NOMO-1 treated with DMSO at 0.1 percent for 48 hours (cell line): ENCODE results near the gene ACRBP.
"Not testable (repeated sequence)": the region's sequence is repeated elsewhere in the genome, so short reads cannot be mapped to it uniquely, and the experiment has no call there.

Experiments used
- DNase-seq: peaks from one replicate; lab custom pipeline; 2025; ENCODE audit not compliant: unreplicated experiment; lab: John Stamatoyannopoulos, UW

The ACRBP gene

GRCh38 chr12:6618483-6619225 is 28.6 kb downstream of the ACRBP start:
- no peak for DNase-seq

GRCh38 chr12:6615802-6616201 is 31.4 kb downstream of the ACRBP start:
- DNase-seq, result no peak

GRCh38 chr12:6614513-6615172 is 32.6 kb downstream of the ACRBP start:
- DNase-seq, result no peak

DNA sequence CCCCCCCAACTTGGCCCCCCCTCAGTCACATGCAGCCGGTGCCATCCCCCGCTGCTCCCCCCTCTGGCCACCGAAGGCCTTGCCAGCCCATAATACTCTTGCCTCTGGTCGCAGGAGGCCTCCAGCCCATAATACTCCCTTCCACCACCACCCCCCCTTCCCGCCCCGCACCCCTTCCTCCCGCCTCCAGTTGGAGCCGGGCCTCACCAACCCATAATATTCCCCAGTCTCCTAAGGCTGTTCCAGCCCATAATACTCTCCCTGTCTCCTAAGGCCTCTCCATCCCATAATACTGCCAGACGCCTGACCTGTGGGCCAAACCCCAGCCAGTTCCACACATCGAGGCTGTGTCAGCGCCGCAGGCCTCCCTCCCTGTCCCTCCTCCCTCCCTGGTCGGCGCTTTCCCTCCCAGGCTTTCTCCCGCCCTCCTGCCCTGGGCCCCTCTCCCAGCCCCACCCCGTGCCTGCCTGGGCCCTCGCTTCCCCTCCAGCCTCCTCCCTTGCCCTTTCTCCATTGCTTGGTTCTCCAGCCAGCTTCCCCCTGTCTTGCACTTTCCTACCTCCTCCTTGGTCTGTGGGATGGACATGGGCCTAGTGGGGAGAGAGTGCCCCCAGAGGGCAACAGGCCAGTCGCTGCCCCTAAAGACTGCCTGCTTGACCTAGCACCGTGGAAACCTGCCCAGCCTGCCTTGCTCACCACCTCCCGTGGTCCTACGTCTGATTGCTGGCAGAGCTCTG is 33.3 kb downstream of the ACRBP start:
- DNase-seq, result peak; percentile 99

- DNase-seq, result peak; percentile 85
These were observed 34.0 kb downstream of the ACRBP start for GRCh38 chr12:6613015-6613775.

GRCh38 chr12:6612652-6613014 is 34.6 kb downstream of the ACRBP start:
- no peak for DNase-seq

- no peak for DNase-seq
These were observed 35.0 kb downstream of the ACRBP start for GRCh38 chr12:6612247-6612646.

DNA sequence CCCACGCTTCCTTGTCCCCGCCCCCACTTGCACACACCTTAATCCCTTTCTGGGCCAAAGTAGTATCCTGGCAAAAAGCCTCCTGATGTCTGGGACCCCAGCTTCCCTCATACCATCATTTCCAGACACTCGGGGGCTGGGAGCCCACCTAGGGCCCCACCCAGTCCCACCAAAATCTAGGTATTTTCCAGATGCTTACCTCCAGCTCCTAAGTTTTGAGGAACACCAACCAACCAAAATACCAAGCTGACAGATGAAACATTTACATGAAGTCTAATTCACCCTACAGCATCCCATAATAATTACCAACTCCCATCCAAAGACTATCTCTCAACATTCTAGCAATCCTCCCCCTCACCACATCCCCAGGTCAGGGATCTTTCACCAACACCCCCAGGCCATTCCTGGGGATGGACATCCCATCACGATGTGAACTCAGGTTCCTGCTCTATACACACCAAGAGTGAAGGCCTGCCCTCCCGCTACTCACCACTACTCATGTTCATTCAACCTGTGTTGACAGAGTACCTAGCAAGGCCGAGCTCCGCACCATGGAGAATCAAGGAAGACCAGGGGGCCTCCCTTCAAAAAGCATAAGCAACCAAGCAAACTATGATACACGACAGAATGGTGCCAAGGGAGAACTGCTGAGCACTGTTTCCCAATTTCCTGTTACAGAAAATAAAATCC is 38.5 kb downstream of the ACRBP start:
- DNase-seq, result no peak

DNA sequence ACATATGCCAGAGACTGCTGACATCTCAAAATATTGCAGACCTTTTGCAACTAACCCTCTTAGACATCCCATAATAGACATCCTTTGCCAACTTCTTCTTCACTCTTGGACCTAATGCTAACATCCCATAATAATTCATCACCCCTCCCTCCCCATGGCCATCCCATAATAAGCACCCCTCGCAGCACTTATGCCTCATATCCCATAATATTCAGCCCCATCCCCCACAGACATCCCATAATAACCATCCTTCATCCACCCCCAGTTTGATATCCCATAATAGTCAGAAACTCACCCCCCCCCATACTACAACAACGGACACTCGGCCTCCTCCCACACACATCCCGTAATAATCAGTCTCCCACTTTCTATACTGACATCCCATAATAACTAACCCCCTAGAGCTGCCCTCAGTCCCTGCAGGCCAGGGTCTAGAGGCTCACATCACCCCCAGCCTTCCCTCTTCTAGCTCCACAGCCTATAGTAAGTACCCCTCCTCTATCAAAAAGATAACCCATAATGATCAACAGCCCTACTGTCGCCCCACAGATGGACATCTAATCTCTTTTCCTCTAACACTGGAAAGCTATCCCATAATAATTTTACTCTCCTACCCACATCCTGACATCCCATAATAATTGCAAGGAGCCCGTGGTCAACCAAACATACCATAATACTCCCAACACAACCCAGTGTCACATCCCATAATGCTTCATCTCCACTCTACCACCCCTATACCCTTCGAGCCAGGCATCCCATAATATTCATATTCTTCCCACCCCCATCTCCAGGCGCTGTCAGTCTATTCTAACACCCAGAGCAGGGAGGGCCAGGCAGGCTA is 39.3 kb downstream of the ACRBP start:
- peak; percentile 69 for DNase-seq

DNA sequence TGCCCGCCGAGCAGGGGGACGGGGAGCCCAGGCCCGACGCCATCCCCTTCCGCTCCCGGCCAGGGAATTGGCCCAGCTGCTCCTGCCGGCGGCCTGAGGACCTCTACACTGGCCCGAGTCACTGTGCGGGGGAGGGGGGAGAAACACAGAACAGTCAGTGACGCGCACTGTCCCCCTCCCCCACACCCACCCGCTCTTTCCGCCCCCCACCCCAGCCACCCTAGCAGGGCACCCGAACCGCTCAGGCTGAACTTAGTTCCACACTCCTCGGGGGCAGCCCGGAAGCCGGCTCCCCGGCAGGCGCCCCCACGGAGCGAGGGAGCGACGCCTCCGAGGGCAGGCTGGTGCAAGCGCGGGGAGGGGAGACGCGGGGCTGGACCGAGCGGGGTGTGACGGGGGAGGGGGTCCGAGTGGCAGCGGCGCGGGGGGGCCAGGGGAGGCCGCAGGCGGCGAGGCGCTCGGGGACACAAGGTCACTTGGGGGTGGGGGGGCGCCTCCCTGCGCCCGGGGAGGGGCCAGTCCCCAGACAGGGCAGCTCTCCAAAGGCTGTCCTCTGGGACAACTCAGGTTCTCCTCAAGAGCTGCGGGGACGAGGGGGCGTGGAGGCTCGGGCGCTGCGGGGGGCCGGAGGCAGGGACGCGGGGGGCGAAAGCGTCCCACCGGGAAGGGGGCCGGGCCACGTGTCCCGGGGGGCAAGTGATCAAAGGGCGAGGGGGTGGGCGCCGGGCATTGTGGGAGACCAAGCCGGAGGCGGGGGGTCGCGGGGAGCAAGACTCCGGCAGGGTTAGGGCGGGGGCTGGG is 40.7 kb downstream of the ACRBP start:
- DNase-seq, result no peak

DNA sequence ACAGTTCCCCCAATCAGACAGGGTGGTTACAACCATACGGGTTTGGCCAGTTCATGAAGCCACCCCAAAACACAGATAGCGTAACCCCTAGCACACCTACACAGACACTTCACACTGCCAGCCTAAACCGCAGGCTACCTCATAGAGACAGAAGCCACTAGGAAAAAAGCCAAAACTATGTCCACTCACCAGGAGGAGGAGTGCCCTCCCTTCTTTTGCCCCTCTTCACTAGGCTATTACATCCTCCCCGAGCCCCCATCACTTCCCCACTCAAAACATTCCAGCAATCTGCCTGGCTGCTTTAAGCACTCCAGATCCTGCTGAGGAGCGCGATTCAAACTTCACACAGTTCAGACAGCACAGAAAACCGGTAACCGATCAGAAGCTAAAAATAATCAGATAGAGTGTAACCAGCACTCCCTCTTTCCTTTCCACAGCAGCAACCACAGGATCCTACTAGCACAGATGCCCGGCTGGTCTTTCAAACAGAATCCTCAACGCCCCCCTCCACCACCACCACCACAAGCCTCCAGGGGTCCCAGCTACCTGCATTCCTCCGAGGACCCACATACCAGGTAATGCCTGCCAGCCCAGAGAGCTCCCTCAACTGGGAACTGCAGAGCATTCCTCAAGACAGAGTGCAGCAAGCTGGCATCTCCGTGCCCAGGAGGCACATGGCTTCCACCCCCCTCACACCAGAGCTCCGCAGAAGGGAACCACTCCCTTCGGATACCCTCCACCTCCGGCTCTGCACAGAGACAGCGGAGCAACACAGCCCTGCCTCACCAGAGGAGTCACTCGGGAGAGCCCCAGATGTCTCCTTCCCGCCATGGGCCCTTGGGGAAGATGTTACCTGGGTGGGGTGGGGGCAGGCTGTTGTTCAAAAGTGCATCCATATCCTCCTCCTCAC is 41.6 kb downstream of the ACRBP start:
- DNase-seq, result no peak

GRCh38 chr12:6604259-6605029 is 42.8 kb downstream of the ACRBP start:
- DNase-seq, result no peak

DNA sequence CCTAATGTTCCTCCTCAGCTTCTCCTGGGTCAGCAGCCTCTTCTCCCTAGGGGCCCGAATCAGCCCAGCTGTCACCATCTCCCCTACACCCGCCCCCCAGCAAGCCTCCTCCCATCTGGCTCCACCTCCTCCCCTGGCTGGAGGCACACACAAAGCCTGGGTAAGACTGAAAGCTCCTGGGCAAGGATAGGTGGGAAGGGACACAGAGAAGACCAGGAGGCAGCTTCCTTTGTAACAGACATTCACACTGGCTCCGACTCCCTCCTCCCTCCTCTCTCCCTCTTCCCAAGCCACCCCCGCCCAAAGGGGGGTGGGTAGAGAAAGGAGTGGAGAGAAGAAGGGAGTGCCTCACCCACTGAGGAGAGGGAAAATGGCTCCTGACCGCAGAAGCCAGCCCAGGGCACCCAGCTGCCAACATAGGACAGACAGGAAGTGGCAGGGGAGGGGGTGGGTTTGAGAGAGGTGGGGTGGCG is 44.1 kb downstream of the ACRBP start:
- no peak for DNase-seq

DNA sequence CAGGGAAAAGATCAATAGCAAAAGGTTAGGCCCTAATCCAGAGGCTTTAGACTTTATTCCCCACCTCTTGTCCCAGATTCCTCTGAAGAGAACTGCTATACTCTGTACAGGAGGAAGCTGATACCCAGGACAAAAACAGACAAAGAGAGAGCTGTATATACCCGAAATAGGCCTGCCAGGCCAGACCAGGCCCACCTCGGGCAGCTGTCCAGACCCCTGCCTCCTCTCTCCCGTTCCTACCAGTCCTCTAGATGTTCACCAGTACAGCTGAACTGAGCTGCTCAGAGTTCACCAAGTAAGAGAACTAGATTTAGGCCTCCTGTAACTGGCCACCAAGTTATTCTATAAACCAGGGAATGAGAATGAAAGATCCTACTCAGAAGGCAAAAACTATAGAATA is 44.7 kb downstream of the ACRBP start:
- no peak for DNase-seq

GRCh38 chr12:6595673-6596072 is 51.6 kb downstream of the ACRBP start:
- not testable (repeated sequence) for DNase-seq

GRCh38 chr12:6592087-6592486 is 55.1 kb downstream of the ACRBP start:
- DNase-seq, result no peak
